ENCODE data around the gene ERBB4. TPM values are rescaled to one million over a fixed set of nuclear protein-coding genes. Genes with fewer than 3 reads are reported as not detected.

Gene ERBB4
- polyA plus RNA-seq, 1 of the 3 experiments (the other 2 are of a cell fraction), result 0.05 TPM

GRCh38 chr2:211333377-211333776, 1205.2 kb downstream of the ERBB4 start:
- no peak overlapping the region for H3K4me3 ChIP-seq (ENCODE audit: low read depth in 2 of 2, low read length in 1 of 2)
- H3F3A ChIP-seq (replicated peaks; ENCODE audit: insufficient read depth), result no peaks in the 10 kb centered on the region
- H3K36me3 ChIP-seq (replicated peaks in 1 of 2; ENCODE audit: control insufficient read depth in 1 of 2, insufficient read depth in 2 of 2, low read length in 1 of 2), result no peaks in the 10 kb centered on the region
- H3K9ac ChIP-seq, result no peak overlapping the region
- ChIA-PET POLR2A (no interaction called here), CTCF (no interaction called here)
- no peaks in the 10 kb centered on the region for H3K9me3 ChIP-seq
- no peaks in the 10 kb centered on the region for H3K27me3 ChIP-seq (ENCODE audit: insufficient read depth)
- 17% methylated on average over 1 of the region's 1 CpG for WGBS (ENCODE audit: low lambda C conversion rate)
- no peak overlapping the region for H2AFZ ChIP-seq (ENCODE audit: low read depth)
- H3K4me2 ChIP-seq, result no peak overlapping the region
- no peak overlapping the region for H3K27ac ChIP-seq (ENCODE audit: low read depth in 2 of 2, low read length in 1 of 2)
- no peaks in the 10 kb centered on the region for H4K20me1 ChIP-seq (ENCODE audit: insufficient read depth)
- H3K79me2 ChIP-seq (ENCODE audit: insufficient read depth), result no peaks in the 10 kb centered on the region
- H3K9me2 ChIP-seq, result no peaks in the 10 kb centered on the region
- no peak for DNase-seq
- TF ChIP-seq IRF3 (IDR thresholded peaks at IDR 0.05; ENCODE audit: low read depth, low read length) (no peak), PBX3 (IDR thresholded peaks at IDR 0.05) (no peak), MAX (IDR thresholded peaks at IDR 0.05; ENCODE audit: low read depth) (no peak), RXRA (IDR thresholded peaks at IDR 0.05; ENCODE audit: borderline replicate concordance, low read depth) (no peak), FOXM1 (IDR thresholded peaks at IDR 0.05; ENCODE audit: low read depth) (no peak), JUND (IDR thresholded peaks at IDR 0.05) (no peak), FOSL2 (IDR thresholded peaks at IDR 0.05; ENCODE audit: borderline replicate concordance, low read depth) (no peak), RFX5 (IDR thresholded peaks at IDR 0.05; ENCODE audit: low read length) (no peak), CHD2 (IDR thresholded peaks at IDR 0.05; ENCODE audit: low read length, partially characterized antibody) (no peak), MXI1 (IDR thresholded peaks at IDR 0.05; ENCODE audit: low read depth, low read length) (no peak), ELF1 (IDR thresholded peaks at IDR 0.05) (no peak), YY1 (IDR thresholded peaks at IDR 0.05; ENCODE audit: low read depth) (no peak)
- H3K4me1 ChIP-seq (ENCODE audit: control insufficient read depth in 1 of 2, insufficient read depth in 2 of 2, low read depth in 1 of 2, low read length in 1 of 2), result no peaks in the 10 kb centered on the region

GRCh38 chr2:211331736-211332135, 1206.9 kb downstream of the ERBB4 start:
- no peak for TF ChIP-seq CTCF (IDR thresholded peaks at IDR 0.05)
- TF ChIP-seq NRF1 (IDR thresholded peaks at IDR 0.05; ENCODE audit: low read depth, low read length), result no peak
- no peak for TF ChIP-seq FOXM1 (IDR thresholded peaks at IDR 0.05; ENCODE audit: low read depth)
- no peak for TF ChIP-seq GABPA (IDR thresholded peaks at IDR 0.05; ENCODE audit: low read depth)
- Histone ChIP-seq H3F3A (replicated peaks; ENCODE audit: insufficient read depth) (no peaks in the 10 kb centered on the region), H3K27ac (ENCODE audit: low read depth in 2 of 2, low read length in 1 of 2) (no peak overlapping the region), H3K9me3 (no peaks in the 10 kb centered on the region), H3K4me1 (ENCODE audit: control insufficient read depth in 1 of 2, insufficient read depth in 2 of 2, low read depth in 1 of 2, low read length in 1 of 2) (no peaks in the 10 kb centered on the region), H4K20me1 (ENCODE audit: insufficient read depth) (no peaks in the 10 kb centered on the region), H3K36me3 (replicated peaks in 1 of 2; ENCODE audit: control insufficient read depth in 1 of 2, insufficient read depth in 2 of 2, low read length in 1 of 2) (no peaks in the 10 kb centered on the region), H3K4me2 (no peak overlapping the region), H3K9ac (no peak overlapping the region), H2AFZ (ENCODE audit: low read depth) (no peak overlapping the region), H3K9me2 (no peaks in the 10 kb centered on the region), H3K4me3 (ENCODE audit: low read depth in 2 of 2, low read length in 1 of 2) (no peak overlapping the region), H3K79me2 (ENCODE audit: insufficient read depth) (no peaks in the 10 kb centered on the region), H3K27me3 (ENCODE audit: insufficient read depth) (no peaks in the 10 kb centered on the region)
- DNase-seq, result no peak
- 68% methylated on average over 2 of the region's 2 CpGs for WGBS (ENCODE audit: low lambda C conversion rate)
- ChIA-PET CTCF (interaction anchor here (0.6 kb wide), 1 partner anchor 110 kb away, joined by 3 read pairs; no protein-coding TSS in a partner anchor), POLR2A (no interaction called here)

All from SK-N-SH (cell line).